ENCODE data around the gene MAPK8.

DNA sequence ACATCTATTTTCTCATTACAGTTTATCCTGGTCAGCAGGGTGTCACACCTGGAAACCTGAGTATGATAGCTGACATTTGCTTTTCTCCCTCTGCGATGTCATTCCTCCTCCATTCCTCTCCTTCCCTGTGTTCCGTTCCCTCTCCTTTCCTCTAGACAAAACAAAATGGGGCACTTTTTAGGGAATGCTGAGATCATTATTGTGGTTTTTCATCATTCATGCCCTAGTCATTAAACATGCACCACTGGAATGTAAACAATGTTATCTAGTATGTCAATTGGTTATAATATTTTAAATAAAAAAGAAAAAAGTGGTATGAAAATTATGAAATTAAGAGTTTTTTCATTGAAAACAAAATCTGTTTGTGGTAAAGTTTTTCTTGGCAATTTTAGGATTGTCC lies 132.6 kb downstream of the MAPK8 start:
- TF ChIP-seq CTCF (IDR thresholded peaks at IDR 0.05; ENCODE audit: borderline replicate concordance, extremely low read depth, low read length, poor library complexity, severe bottlenecking) (no peak), EZH2 (IDR thresholded peaks at IDR 0.05; ENCODE audit: borderline replicate concordance, low read depth, low read length, severe bottlenecking) (no peak)

Data from DND-41 (cell line).